NCI-H146 treated with DMSO at 0.1 percent for 48 hours (cell line): ENCODE data around the gene FBLN1.
A peak's percentile ranks its signal among the peaks of the same experiment; 100 is the strongest.

ENCODE experiments used
- DNase-seq: peaks from one replicate; lab custom pipeline; 2025; ENCODE audit not compliant: unreplicated experiment; lab: John Stamatoyannopoulos, UW

FBLN1 gene

DNA sequence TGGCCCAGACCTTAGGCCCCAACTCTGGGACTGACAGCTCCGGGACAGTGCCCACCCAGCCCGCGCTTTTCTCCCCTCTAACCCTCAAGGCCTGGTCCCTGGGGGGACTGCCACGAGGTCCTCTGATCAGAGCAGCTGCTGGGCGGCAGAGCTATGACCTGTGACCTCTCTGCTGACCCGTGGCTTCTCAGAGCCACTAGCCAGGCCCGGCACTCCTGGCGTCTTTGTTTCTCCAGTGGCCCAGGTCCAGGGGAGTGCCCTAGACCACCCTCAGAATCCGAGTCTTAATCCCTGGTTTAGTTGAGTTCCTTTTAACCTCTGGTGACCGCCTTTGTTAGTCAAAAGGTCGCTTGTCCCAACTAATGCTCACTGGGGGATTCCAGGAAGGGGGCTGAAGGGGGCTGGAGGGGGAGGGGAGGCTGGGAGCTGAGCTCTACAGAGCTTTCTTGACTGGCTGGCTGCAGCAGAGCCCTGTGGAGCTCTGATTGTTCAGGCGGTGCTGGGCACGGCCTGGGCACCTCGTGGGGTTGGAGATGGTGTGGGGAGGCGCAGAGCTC is 1.2 kb downstream of the FBLN1 start:
- DNase-seq, result no peak

- no peak for DNase-seq
These were observed 2.0 kb downstream of the FBLN1 start for GRCh38 chr22:45504373-45505341.

DNA sequence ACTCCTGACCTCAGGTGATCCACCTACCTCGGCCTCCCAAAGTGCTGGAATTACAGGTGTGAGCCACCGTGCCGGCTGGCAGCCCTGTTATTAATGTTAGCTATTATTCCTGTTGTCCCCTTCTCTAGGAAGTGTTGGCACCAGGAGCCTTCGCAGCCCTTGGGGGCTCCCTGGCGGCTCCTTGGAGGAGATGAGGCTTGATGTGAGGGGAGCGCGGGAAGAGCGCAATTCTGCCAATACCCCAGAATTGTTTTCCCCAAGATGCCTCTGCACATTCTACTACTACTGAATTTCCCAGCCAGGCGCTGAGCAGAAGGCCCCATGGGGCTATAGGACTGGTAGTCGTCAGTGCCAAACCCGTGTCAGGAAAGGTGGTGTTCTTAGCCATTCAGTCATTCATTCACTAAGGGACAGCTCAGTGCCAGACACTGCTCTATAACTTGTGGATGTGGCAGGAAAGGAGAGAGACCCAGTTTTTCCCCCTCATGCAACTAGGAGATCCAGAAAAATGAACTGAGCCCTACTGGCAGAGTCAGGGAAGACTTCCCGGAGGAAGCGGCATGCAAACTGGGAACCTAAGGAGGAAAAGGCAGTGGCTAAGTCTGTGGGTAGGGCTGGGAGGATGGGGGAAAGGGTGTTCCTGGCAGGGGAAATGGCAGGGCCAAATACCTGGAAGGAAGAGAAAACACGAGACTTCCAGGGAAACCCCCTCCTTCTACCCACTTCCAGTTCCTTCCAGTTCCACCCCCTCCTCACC is 3.5 kb downstream of the FBLN1 start:
- DNase-seq, result no peak

DNA sequence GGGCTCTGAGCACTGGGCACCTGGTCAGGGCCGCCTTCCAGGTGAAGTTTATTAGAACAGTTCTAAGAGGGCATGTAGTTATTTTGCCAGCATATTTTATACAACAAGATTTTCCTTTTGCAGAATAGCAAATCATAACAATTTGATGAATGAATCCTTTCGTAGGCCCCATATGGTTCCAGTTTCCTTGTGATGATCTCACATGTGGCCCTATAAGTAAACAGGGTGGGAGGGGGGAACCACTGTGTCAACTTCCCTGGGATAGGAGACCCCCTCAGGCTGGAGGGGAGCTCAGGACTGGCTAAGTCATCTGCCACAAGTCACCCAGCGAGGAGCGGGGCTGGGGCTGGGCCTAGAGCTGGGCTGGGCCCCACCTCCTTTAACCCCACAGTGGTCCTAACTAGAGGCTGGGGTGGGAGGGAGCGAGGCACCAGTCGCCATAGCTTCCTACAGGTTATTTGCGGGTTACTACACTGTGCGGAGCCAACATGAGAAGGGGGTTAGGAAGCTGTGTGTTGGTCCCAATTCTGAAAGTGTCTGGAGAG is 4.2 kb downstream of the FBLN1 start:
- DNase-seq, result no peak

DNA sequence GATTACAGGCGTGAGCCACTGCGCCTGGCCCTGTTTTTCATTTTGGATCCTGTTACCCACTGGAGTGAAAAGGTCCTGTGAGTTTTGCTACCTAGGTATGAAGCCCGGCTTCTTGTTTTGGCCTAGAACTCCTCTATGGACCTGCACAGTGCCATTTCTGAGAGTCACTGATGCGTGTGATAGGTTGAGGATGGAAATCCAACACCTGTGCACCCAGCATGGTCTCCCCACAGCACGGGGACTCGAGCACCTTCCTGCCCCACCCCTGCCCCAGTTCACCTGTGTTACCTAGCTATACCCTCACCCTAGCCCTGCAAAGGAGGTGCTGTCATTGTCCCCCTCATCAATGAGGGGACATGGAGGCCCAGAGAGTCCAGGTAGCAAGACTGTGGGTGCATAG is 5.1 kb downstream of the FBLN1 start:
- no peak for DNase-seq

DNA sequence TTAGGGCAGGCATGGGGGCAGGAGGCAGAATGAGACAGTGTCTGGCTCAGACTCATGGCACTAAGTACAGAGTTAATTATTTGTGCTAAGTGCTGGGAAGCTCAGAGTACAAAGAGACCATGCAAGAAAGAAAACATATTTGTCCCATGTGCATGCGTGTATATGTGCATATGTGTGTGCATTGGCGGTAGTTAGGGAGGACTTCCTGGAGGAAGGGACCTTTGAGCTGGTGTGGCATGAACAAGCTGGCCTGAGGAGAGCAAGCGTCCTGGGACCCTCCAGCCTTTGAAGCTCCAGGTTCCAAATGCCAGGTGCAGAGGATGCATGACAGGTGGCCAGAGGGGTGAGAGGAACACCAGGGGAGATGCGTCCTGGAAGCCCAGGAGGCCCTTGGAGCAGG is 6.1 kb downstream of the FBLN1 start:
- DNase-seq, result no peak

- no peak for DNase-seq
These were observed 7.9 kb downstream of the FBLN1 start for GRCh38 chr22:45510376-45511232.

DNA sequence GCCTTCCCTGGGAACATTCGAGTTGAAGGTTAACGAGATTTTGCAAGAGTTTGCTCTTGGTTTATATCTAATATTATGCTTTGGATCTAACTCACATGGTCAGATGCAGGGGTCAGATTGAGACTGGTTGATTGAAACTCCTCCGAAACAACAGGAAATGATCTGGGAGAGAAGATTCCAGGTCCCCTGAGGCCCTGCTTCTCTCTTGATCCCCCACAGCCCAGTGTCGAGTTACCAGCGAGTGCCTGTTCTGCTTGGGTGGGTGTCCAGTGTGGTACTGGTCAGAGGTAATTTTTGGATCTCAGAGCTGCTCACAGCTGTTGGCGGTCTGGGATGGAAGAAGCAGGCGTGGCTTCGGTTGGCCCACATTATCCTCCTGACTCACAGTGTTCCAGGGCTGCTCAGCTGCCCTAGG is 9.2 kb downstream of the FBLN1 start:
- no peak for DNase-seq

- DNase-seq, result peak; percentile 68
These were observed 9.7 kb downstream of the FBLN1 start for GRCh38 chr22:45512363-45512762.

DNA sequence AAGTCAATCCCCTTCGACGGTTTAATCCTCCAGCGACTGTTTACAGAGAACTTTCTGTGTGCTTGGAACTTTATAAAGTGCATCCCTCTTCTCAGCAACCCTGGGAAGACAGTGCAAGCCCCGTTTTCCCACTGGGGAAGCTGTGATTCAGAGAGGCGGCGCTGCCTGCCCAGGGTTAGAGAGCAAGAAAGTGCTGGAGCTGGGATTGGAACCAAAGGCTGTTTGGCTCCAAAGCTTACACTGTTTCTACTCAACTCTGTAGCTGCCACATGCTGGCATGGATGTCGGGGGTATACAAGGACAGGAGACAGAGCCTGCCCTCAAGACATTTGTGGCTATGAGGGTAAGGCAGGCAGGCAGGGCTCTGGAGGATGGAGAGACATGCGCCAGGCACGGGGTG is 13.0 kb downstream of the FBLN1 start:
- no peak for DNase-seq

- no peak for DNase-seq
These were observed 13.5 kb downstream of the FBLN1 start for GRCh38 chr22:45516163-45516562.

GRCh38 chr22:45516923-45517675 is 14.4 kb downstream of the FBLN1 start:
- DNase-seq, result no peak

DNA sequence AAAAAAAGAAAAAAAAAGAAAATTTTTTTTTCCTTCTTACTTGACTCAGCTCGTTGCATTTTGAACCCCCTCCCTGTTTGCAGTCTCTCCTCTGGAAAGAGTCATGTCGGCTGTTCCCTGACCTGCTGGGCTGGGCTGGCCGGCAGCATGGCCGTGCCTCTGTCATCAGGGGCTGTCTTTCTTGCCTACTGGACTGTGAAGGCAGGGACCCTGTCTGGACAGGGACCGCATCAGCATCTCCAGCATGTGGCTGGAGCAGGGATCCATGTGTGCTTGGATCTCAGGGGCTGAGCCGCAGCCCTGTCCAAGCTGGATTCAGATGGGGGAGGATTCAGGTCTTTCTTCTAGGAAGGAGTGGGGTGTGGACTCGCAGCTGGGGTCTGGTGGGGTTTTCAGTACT is 15.5 kb downstream of the FBLN1 start:
- no peak for DNase-seq

DNA sequence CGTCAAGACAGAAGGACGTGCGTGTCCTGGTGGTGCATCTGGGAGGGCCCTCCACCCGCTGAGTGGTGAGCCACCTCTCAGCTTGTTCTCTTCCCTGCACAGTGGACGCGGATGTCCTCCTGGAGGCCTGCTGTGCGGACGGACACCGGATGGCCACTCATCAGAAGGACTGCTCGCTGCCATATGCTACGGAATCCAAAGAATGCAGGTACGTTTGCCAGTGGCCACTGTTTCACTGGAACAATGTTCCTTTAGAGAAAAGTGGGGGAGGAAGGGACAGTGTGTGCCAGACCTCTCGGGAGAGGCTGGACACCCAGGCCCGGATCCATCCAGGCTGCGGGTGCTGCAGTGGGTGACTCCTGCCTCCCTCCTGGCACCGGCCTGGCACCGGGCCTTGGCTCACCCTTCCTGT is 15.9 kb downstream of the FBLN1 start:
- no peak for DNase-seq

GRCh38 chr22:45521178-45521577 is 18.5 kb downstream of the FBLN1 start:
- DNase-seq, result no peak

DNA sequence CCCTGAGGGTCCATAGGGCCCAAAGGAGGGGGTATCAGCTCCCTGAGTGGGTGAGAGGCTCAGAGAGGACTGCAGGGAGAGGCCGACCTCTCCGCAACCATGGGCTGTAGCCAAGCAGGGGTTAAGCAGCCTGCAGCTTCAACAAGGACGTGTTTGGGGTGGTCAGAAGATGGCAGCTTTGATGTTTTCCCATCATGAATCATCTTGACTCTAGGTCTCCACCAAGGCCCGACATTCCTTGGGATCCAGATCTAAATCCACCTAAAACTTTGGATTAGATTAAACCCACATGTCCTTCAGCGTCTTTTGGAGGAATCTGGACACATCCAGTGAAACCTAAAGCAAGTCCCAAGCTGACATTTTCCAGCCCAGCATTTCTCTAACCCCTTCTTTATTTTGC is 19.8 kb downstream of the FBLN1 start:
- DNase-seq, result no peak

GRCh38 chr22:45524157-45524556 is 21.5 kb downstream of the FBLN1 start:
- DNase-seq, result no peak

DNA sequence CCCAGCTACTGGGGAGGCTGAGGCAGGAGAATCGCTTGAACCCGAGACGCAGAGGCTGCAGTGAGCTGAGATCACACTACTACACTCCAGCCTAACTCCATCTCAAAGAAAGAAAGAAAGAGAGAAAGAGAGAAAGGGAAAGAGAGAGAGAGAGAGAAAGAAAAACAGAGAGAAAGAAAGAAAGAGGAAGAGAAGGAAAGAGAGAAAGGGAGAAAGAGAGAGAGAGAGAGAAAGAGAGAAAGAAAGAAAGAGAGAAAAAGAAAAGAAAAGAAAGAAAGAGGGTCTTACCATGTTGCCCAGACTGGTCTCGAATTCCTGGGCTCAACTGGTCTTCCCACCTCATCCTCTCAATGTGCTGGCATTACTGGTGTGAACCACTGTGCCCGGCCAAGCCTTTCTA is 22.3 kb downstream of the FBLN1 start:
- DNase-seq, result no peak

GRCh38 chr22:45525480-45525879 is 22.8 kb downstream of the FBLN1 start:
- DNase-seq, result no peak

- no peak for DNase-seq
These were observed 23.6 kb downstream of the FBLN1 start for GRCh38 chr22:45526281-45526680.
